Stimulated activated CD8-positive, alpha-beta memory T cell treated with anti-CD3 and anti-CD28 coated beads, Interleukin-12 subunit alpha, Interleukin-12 subunit beta, amount 100 ng/mL, for 24 hours (primary cell): ENCODE results near the gene CYP4B1.

ENCODE experiments used
- DNase-seq: peaks from one replicate; pipeline ENCODE4 v3.0.0-alpha.2; 2020; ENCODE audit errors: extremely low read depth

Gene CYP4B1

DNA sequence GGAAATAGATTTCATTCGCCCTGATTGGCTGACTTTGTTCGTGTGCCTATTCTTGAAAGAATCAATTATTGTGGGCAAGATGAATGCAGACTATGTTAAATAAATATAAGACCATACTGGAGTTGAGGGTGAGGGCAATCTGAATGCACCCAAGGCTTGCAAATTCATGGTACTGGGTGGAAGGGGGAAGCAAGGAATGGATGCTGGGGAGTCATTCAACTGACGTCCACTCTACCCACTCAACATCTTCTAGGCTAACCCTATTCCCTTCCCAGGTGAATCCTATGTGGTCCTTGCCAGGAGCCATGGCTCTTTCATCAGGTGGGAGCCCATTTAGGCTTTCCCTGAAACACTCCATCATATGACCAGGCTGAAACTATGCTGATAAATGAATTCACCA is 5.7 kb upstream of the CYP4B1 start:
- no peak for DNase-seq

DNA sequence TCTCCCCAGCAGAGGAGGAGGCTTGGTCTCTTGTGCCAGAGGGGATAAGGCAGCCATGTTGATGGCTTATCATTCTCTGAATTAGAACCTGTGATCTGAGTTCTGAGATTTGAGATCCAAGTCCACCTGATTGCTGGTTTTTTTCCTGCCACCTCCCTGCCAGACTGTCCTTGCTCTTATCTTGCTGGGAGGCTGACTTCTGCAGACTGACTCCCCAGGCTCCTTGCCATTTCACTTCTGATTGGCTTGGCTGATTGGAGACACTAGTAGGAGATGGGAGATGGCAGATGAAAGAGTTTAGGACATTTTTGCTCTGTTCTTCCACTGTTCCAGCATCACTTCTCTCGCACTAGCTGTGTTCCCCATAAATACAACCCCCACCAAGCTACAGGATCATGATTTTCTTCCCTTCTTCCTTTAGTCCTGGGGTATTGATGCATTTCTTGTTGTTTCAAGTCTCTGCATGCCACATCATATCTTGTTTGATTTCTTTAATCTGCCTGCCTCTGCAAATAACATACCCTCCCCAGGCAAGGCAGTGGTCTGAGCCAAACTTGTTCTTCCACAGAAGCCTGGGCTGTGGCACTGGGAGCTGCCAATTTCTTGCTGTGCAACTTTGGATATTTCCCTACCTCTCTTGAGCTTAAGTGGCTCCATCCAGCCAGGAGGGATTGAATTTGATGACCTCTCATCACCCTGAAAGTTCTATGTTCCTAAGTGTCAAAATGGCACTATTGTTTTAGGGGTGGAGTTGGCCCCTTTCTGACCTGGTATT is 963 bp upstream of the CYP4B1 start:
- no peak for DNase-seq

DNA sequence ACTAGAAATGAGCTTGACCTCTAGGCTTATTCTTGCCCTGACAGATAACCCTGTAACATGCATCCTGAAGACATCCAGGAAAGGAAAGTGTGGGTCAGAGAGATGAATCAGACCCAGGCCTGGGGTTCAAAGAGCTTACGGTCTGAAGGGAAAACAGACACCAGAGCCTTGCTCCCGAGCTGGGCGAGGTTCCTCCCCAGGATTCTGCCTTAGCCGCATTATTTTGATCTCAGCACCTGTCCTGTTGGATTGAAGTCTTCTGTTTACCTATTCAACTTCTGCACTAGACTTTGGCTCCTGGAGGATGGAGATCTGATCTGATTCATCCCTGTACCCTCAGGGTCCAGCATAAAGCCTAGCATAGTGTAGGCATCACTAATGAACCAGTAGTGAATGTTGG is 1.9 kb downstream of the CYP4B1 start:
- DNase-seq = no peak

DNA sequence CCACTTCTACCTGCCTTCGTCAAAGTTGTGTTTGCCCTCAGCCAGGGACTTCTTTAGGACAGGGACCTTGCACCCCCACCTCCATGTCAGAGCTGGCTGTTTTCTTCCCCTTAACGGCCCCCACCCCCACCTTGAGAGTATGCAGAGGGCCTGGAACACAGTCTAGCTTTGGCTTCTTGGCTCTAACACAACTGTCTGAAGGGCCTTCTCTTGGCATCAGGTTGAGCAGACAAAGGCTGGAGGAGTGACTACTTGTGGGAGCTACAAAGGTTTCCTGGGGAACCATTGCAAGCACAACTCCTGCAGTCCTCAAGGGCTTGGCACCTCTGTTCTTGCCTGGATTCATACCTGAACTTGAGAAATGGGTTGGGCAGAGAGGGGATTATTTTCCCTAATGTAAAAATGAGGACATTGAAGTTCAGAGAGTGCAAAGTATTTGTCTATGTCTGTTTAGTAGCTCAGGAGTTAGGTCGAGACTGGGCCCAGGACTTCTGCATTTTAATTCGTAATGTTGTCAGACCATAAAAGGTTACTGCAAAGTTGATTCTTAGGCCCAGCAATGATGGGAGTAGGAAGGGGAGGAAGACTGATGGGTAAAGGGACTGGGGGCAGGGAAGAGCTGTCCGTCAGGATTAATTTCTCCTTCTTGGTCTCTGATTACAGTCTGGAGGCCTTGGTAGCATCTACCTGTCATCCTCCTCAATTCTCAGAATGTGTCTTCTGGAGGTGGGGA is 2.6 kb downstream of the CYP4B1 start:
- DNase-seq = no peak

DNA sequence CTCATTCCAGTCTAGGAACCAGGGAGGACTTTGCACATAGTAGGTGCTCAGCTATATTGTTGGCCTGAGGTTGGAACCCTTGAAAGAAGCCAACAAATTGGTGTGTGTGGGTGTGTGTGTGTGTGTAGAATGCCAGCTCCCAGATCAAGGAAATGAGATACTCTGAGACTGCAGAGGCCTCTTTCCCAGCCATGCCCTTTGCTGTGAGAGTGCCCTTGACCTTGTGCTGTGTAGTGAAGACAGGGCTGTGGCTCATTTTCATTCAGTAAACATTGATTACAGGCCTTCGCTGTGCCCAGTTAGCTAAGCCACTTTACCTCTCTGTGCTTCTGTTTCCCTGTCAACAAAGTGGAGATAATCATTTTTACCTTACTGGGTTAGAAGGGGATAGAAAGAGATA is 3.2 kb downstream of the CYP4B1 start:
- DNase-seq = no peak

DNA sequence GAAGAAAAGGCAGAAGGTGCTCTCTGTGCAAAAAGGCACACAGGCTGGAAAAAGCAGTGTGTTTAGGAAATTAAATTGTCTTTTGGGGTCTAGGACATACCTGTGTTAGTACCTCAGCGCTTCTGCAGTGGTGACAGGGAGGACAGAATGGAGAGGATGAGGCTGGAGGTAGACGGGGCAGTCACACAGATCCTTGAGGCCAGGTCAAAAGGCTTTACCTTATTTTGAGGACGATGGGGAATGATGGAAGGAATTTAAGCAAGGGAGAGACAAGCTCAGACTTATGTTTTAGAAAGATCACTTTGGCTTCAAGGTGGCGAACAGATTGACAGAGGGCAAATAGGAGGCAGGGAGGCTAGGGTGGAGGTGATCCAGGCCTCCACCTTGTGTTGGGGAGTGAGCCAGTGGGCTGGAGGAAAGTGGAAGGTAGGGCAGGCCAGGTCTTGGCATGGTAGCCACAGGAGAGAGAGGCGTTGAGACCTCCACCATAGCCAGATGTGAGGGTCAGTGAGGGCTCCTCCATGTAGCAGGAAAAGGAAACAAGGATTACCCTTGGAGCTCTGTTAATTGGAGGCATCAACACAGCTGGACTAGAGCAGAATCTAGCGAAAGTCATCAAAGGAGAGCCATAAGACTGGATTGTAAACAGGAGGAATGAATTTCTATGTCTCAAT is 4.2 kb downstream of the CYP4B1 start:
- DNase-seq = no peak

DNA sequence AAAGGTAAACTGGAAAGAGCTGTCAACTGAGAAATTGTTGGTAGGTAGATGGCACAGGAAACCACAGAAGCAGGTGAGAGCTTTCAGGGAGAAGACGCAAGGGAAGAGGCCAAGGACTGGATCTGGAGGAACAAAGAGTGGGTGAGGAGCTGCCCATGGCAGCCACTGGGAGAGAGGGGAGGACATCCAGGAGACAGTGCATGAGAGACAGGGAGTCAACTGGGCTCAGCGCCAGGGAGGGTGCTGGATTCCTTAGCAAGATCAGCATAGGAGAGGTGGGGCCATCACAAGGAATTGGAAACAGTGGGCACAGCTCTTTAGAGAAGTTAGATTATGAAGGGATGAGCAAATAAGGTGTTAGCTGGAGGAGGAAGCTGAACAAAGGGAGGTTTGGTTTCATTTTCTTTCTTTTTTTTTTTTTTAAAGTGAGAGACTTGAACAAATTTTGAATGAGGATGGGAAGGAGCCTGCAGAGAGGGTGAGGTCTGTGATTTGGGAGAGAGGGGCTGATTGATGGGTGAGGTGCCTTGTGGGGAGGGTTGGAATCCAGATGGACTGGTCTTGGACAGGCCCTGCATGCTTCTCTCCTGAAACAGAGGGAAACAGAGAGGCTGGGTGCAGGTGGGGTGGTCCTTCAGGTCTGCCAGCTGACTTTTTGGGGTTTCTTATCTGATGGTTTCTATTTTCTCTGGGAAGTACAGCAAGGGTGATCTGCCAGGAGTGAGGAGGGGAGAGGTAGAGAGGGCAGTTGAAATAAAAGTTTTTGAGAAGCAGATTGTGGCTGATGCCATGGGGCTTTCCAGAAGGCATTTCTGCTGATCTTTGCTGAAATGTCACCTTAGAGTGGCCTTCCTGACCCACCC is 5.4 kb downstream of the CYP4B1 start:
- DNase-seq = no peak

DNA sequence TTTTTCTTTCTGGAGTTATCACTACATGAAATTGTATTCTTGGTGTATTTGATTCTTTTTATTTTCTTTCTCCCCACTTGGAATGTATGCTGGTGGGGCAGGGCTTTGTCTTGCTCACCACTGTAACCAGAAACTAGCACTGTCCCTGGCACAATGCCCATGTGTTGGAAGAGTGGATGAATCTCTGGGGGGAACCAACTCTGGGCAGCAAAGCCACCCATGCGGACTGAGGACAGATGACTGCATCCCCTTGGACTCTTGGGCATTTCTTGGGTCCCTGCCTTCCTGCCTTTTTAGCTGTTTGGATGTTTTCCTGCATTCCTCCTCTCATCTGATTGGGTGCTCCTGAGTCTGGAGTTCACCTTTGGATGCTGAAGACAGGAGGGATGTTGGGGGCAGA is 6.1 kb downstream of the CYP4B1 start:
- DNase-seq = no peak

DNA sequence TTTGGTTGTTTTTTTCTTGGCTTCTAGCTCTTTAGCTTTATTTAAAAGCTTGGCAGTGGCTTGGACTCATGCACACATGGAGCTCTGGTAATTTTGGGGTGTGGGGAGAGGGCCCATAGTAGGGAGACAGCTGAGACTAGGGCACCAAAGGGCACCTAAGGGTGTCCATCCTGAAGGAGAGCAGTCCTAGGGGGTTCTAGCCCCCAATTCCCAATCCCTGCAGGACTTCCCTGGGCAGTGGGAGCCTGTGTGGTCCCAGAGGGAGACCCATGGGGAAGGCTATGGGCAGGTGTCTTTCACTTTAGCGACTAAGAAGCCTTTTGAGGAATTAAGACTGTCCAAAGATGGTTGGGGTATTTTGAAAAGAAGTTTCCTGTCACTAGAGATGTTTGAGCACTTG is 6.9 kb downstream of the CYP4B1 start:
- DNase-seq = no peak

DNA sequence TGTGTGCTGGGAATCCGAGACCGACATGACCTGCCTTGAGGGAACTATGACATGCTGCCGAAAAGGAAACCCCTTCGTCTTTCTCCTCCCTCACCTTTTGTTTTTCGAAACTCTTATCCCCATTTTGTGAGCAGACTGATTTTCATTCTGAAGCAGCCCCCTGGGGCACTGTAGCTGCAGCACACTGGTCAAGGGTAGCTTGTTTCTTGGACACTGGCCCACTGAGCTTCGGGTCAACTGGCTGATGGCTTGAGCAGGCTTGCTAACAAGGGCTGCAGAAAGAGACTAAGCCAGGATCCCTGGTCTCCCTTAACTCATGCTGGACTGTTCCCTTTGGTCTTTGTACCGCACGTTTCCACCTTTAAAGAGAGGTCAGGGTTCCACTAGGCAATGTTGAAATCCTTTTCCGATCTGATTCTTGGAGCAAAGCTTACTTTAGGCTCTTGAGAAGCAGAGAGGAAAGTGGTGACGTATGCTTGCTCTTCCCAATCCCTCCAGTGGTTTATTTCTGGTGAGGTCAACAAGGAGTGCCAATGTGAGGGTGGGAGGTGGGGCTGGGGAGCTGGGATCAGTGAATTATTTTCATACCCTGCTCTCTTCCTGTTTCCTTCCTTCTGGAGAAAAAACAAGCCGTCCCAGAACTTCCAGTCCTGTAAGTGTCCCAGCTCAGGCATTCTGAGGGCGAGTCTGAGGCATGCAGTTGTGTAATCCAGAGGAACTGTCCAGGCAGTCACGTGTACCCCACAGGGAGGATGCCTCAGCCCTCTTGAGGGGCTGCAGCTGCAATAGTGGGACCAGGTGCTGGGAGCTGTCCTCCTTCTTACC is 7.6 kb downstream of the CYP4B1 start:
- no peak for DNase-seq

DNA sequence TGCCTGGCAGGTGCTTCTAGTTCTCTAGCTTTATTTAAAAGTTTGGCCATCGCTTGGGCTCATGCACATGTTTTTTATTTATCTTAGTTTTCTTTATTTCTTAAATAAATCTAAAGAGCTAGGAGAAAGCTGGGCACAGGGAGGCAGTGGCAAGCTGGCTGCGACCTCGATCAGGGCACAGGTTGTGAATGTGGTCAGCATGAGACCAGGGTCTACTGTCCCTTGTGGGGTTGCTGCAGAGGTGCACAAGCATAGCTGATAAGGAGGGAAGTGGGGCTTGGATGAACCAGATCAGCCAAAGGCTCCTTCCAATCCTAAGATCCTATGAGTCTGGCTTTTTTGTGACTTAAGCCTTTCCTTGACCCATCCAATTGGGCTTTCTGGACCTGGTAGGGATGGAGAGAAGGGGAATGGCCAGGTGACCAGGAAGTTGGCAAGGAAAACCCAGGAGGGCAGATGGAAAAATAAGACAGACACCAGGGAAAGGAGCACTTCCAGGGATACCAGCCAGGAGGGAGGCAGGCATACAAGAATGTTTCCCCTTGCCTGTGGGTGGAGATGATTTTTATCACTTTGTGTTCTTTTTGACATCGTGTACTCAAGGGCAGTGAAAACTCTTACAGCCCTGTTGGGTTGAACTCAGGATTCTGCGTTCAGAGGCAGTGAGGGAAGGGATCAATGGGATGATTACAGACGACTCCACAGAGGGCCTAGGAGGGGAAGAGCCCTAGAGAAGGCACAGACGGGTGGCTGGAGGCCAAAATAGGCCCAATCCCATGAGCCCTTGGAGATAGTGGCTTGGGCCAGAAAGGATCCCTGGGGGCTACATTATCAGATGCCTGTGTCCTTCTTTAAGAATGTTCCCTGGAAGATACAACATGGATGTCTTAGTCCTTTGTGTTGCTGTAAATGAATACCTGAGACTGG is 8.5 kb downstream of the CYP4B1 start:
- DNase-seq = no peak

DNA sequence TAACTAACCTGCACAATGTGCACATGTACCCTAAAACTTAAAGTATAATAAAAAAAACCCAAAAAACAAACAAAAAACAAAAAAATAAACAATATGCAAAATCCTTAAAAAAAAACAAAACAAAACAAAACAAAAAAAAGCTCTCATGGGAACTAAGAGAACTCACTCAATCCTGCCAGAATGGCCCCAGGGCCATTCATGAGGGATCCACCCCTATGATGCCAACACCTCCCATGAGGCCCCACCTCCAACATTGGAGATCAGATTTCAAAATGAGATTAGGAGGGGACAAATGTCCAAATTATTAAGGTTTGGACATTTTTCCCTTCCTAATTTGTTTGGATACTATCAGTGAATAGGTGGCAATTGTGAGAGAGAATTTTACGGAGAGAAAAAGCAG is 10.2 kb downstream of the CYP4B1 start:
- DNase-seq = no peak

DNA sequence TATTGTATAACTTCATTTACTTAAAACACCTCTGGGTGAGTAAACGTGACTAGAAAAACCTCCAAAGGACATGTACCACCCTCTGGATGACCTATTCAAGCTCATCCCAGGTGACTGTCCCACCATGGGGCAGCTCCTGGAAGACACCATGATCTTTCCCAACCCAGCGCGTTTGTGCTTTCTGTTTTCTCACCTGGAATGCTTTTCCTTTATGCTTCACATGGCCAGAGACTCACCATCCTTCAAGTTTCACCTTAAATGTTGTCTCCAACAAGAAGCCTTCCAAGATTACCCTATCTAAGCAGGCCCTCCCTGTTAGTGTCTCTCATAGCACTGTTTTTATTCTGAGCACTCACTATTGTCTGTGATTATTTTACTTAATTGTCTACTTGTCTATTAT is 11.1 kb downstream of the CYP4B1 start:
- DNase-seq = no peak

DNA sequence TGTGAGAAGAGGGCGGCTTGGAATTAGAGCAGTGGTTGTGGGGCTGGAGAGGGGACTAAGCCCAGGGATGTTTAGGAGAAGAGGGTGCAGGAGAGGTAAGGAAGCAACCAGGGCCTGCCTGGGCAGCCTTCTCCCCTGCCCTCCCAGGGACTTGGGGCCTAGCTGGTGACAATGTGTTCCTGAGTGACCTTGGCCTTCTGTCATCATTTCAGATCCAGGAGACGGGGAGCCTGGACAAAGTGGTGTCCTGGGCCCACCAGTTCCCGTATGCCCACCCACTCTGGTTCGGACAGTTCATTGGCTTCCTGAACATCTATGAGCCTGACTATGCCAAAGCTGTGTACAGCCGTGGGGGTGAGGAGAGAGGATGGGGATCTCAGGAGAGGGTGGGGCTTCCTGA is 11.8 kb downstream of the CYP4B1 start:
- DNase-seq = no peak

DNA sequence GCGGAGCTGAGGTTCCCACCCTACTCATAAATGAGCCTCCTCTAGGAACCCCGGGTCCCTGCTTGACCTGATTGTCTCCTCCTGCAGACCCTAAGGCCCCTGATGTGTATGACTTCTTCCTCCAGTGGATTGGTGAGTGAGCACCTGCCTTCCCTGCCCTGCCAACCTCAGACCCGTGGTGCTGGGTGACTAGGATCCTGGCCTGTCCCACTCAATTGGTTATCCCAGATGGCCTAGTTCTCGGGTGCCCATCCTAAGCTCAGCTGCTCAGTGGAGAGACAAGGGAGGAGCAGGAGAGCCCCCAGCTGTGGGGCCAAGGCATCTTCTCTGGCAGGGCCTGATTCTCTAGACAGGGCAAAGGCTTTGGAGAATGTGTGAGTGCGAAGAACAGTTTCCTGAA is 12.2 kb downstream of the CYP4B1 start:
- DNase-seq = no peak

DNA sequence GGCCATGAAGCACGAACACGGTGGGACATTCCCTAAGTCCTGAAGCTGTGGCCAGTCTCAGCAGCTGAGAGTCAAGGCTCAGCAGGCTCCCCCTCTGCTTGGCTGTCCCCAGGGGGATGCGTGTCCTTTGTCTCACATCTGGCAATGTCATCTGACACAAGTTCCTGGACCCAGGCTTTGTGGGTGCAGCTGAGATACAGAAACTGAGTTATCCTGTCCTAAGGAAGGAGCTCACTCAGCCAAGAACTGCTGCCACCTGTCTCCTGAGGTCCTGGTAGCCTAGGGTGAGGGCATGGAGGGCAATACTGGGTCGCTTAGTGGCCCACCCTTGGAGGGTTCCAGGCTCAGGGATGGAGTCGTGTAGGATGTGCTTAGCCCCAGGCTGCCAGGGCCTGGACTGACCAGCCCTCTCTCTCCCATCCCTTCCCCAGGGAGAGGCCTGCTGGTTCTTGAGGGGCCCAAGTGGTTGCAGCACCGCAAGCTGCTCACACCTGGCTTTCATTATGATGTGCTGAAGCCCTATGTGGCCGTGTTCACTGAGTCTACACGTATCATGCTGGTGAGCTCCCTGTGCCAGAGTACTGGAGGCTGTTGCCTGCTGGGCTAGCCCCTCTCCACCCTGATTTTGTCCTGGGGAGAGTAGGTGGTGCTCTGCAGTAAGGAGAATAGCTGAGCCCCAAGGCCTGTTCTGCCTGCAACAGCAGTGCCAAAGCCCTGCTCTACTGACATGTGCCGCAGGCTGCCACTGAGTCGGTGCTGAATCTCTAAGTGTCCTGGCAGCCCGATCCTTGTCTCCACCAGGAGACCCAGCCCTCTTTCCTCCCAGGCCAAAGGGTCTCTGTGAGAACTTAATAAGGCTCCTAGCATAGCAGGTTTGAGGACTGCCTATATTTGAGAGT is 13.5 kb downstream of the CYP4B1 start:
- no peak for DNase-seq

DNA sequence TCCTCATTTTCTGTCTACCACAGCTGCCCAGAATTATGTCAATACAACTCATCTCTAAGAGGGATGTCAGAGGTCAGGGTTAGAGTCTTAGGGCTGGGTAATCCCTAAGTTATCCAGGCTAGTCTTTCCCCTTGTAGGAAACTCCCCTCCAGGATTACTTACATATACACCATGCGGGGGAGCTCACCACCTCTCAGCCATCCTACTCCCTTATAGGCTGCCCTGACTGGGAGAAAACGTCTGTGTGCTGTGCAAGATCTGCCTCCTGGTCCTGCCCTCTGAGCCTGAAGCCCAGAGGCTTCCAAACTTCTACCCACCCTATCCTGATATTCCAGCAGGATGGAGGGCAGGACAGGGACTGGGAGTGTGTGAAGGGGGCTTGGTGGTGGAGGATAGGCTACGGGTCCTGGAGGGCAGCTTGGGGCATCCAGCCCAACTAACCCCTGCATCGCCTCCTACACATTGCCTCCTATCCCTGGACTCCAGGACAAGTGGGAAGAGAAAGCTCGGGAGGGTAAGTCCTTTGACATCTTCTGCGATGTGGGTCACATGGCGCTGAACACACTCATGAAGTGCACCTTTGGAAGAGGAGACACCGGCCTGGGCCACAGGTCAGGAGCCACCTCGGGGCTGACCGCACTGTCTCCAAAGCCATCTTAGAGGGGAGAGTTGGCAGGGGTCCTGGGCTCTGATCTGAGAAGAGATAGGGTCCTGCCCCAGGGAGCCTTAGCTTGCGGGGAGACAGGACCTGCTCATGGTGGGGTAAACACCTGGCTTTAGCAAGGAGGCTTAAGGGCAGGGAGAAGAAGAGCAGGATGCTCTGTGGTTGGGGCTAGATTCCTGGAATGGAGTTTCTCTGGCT is 14.4 kb downstream of the CYP4B1 start:
- DNase-seq = no peak

DNA sequence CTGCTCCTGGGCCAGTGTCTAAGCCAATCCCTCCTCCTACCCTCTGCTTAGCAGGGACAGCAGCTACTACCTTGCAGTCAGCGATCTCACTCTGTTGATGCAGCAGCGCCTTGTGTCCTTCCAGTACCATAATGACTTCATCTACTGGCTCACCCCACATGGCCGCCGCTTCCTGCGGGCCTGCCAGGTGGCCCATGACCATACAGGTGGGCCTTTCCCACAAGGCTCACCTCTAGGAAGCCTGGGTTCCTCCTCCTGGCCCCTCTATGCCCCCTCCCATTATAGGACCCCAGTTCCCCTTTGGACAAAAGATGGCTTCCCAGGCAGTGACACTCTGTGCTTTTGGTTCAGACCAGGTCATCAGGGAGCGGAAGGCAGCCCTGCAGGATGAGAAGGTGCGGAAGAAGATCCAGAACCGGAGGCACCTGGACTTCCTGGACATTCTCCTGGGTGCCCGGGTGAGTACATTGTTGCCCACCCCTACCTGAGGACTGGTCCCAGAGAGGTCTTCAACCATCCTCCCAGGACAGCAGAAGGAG is 15.1 kb downstream of the CYP4B1 start:
- DNase-seq = no peak
